Activated CD4-positive, alpha-beta T cell treated with anti-CD3 and anti-CD28 coated beads, Interleukin-2, amount 50 U/mL, for 16 hours (primary cell): Measurements from ENCODE around the gene ARHGAP15.

Source experiments
- DNase-seq: peaks from one replicate; pipeline ENCODE4 v3.0.0-alpha.2; 2020

ARHGAP15 gene

DNA sequence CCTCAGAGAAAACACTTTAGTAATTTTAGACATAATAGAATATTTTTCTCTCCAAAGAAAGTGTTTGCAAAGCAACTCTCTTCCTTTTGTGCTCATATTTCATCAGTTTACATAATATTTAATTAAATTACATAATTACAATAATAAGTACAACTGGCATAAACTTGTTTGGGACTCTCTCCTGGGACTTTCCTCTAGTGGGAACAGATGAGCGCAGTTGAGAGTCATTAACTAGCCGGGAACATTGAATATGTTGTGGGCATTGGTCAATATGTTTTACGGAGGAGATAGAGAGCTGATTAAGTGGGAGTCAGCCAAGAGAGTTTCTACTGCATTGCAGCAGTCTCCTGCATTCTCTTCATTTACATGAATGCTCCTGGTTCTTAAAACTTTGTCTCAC lies 607.7 kb downstream of the ARHGAP15 start:
- DNase-seq = no peak

DNA sequence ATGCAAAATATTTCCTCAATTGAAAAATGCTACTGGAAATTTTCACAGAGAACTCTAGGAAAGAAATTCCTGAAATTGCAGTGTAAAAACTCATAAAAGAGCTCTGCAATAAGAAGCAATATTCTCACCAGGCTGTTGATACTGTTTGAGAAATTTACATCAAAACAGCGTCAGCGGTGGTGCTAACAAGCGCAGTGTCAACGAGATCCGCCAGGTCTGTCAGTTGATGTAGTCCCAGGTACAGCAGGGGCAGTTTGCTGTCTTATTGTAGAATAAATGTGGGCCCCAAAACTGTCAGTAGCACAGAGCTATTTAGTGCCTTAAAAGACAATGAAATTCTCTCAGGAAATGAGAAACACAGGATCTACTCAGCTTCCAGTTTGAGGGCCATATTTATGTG lies 611.2 kb downstream of the ARHGAP15 start:
- DNase-seq = no peak

DNA sequence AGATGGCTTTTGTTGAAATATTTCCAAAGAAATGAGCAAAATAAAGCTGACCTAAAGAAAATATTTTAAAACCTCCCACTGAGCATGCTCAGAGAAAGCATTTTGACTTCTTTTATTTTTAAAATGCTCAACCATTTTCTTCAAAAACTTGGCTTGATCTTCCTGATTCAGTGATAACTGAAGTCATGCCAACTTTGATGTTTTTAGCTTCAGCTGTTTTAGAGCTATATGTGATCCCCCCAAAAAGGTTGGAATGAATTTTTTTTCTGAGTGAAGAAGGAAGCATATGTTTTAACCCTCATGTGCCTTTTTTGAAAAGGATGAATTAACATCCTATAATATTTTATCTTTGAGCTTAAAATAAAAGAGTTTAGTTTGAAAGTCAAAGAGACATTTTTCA lies 612.0 kb downstream of the ARHGAP15 start:
- no peak for DNase-seq

DNA sequence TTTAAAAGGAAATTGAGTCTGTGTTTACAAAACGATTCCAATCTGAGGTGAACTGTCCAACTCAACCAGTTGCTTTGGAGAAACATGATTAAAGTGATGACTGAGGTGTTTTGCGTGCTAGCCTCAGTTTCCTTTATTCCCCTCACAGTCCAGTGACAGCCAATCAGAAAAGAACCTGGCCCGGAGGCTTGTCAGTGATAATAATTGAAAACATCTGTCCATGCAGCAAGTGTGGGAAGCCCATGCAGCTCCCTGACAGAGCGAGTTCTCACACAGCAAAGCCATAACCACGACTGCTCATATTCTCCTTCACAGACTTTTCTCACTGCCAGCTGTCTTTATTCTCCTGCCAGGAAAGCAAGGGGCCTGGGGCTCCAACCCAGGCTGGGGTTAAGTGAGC lies 613.4 kb downstream of the ARHGAP15 start:
- no peak for DNase-seq

DNA sequence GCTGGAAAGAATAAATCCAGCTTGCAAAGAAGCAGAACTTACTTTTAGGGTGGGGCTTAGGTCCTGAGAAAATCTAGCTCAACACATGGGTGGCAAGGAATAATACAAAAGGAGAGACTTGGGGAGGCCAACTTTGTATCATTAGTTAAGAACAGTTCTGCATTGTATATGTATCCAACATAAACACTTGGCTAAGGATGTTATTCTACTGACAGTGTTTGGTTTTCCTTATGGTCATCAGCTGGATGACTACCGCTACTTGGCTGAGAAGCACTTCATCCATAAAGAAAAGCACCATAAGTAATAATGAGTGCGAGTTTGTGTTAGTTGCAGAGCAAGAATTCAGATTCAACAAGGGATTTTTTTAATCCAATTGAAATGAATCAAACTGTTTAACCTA lies 614.9 kb downstream of the ARHGAP15 start:
- no peak for DNase-seq

DNA sequence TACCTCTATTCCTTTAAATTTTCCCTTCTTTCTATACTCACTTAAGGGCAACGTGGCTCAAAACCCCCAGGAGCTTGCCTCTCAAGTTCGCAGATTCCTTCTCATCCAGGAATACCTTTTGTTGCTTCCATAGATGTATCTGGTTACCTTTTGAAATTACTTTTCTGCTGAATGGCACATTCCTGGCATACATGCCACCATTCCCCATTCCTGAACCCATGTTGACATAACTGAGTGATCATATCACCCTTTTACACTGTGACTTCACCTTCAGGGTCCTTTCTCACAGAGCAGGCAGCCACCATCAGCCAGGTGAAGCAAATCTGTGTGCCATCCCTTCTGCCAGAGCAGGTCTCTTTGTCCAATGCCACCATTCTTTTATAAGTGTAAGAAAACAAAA lies 615.8 kb downstream of the ARHGAP15 start:
- DNase-seq = no peak

DNA sequence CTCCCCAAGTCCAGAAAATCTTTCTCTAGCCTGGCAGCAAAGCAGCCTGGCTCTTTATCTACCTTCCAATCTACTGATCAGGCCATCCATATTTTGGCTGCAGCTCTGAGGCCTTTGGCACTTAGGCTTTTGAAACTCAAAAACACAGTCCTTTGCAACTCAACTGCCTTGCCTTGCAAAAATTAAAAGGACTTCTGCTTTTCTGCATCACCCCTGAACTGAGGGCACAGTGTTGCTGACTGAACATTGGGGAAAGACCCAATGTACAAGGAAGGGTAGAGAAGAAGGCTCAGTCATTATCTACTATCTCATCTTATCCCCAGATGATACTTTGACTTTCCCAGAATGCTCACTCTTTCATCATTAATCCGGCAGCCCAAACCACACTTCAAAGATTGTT lies 625.5 kb downstream of the ARHGAP15 start:
- no peak for DNase-seq

DNA sequence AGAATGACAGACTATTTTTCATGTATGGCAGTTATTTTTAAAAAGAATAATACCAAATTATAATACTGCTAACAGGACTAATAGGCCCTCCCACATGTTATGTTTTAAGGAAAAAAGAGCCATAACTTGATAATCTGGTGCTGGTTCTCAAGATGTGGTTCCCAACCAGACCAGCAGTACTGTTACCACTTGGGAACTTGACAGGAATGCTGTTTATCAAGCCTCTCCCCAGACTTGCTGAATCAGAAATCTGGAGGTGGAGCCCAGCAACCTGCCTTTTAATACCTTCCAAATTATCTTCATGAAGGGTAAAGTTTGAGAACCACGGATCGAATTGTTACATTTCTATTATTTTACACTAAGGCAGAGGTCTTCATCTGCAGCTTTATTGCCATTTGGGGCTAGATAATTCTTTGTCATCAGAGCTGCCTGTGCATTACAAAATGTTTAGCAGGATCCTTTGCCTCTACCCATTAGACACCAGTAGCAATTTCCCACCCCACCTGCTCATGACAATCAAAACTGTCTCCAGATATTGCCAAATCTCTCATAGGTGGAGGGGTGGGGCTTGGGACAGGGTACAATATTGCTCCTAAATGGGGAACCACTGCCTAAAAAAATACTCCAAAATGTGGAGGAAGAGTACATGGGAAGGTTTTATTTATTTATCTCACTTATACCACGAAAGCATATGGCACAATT lies 629.6 kb downstream of the ARHGAP15 start:
- DNase-seq = no peak

DNA sequence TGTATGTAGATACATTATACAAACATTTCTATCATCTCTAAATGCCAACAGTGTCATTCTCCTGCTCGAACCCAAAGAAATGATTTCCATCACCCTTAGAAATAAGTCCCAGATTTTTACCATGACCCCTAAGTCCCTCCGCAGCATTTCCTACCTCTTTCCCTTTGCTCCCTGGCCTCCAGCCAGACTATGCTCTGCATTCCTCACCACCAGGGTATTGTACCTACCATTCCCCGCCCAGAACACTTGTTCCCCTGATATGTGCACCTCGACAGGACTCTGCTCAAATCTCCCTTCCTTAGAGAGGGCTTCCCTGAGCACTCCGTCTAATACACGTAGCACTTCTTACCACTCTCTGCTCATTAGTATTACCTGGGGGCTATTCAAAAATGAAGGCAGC lies 630.2 kb downstream of the ARHGAP15 start:
- DNase-seq = no peak

DNA sequence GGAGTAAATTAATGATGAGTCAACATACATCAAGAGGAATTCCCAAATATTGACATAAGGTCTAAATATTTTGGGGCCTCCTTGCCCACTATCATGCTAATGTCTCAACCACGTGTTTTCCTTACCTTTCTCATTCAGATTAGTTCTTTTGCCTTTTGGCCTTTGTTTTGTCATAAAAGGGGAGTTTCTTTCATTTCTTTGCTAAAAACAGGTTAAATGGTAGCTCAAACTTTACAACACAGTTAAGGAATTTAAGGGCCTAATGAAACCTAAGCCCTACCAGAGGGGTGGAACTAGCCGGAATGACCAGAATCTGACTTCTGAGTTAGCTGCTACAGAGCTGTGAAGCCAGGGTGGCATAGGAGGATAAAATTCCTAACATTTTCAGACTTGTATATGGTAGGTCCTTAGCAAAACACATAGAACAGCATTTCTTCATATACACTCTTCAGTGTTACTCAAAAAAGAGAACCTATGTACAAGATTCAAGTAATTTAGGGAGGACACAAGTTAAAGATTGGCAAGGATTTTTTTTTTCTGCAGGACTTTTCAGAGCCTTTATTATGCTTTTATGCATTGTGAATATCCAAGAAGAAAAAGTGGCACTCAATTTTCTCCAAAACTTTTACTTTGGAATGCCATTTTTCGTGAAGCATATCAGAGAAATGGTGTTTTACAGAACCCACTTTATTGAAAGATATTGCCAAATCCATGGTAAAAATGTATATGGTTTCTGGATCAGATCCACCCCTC lies 633.1 kb downstream of the ARHGAP15 start:
- no peak for DNase-seq

DNA sequence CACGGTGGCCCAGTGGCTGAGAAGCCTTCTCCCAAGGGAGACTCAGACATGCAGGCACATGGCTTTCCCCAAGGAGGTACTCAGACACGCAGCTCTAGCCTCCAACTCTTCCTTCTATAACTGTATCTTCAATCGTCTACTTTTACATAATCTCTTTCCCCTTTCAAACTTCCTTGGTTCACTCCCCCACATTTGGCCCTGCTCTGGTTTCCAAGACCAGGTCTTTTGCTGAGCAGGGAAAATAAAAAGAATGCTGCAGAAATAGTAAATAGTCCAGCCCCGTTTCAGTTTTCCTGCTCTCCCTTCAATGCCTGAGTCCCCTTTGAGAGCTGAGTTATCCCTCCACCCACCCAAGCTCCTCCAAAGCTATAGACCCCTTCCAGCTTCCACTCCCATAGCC lies 635.0 kb downstream of the ARHGAP15 start:
- no peak for DNase-seq

DNA sequence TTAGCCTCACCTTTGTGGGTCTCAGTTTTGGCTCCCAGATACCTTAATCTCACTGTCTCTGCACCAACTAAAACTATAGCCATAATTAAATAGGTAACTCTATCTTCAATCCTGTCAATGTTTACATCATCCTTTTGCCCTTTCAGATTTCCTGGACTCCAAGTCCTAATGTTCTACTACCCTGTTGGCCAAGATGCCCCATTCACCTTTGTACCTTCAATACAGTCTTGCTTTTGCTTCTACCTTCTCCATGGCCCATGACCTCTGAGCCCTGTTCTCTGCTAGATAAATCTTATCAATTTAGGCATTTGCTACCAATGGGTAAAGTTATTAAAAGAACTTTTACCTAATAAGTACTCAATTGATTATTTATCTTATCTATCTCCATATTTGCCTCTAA lies 635.5 kb downstream of the ARHGAP15 start:
- DNase-seq = no peak

DNA sequence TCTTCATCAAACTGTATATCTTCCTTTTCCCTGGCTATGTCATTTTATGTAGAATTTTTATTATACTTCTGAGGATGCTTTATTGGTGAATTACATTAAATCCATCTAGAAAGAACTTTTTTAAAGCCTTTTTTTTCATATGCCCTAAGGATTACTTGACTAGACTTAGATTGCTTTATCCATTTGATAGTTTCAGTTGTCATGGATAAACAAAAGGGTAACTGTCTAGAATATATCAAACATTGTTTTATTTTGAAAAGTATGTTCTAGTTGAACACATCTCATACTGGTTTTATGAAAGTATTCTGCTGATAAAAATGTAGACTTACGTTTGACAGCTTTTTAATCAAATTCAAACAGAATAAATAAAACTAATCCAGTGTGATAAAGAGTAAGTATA lies 639.8 kb downstream of the ARHGAP15 start:
- no peak for DNase-seq

DNA sequence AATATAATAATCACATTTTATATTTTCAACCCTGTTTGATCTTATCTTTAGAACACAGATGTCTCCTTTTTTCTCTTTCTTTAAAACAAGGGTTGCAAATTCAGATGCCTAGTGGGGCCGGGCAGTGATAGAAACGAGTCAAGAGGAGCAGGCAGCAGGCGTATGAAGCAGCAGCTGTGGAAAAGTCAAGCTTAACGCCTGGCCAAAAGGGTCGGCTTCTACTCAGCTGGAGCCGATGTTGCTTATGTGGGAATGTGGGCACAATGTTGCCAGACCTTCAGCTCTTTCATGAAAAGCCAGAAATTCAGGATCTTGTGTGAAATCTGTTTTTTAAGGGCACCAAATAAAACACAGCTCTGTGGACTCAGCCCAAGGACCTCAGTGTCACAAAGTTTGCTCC lies 642.7 kb downstream of the ARHGAP15 start:
- no peak for DNase-seq

DNA sequence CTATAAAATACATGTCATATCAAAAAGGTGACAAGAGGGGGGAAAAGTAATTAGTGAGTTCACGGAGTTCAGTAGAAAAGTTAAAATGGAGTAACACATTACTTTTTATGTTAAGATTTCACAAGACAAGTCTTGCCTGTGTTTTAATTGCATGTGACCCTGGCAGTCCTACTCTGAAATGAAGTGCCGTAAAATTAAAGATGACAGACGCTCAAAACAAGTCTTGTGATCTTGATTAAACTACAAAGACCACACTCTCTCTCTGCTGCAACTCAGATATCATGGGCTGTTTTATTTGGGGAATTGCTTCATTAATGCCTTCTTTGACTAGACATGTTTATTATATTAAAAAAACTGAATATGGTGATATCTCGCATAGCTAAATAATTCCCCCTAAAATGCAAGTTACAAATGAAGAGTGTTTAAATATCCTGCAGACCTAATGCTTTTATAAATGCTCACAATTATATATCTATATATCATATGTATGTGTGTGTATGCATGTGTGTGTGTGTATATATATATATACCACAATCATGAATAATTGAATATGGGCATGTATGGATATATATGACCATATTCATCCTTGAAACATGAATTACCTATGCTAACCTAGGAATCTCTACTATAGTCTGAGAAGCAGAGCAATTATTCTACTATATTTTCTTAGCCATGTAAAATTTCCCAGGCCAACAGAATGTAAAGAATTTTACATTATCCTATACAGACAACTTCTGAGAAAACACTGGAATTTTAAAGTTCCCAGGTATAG lies 647.5 kb downstream of the ARHGAP15 start:
- no peak for DNase-seq

DNA sequence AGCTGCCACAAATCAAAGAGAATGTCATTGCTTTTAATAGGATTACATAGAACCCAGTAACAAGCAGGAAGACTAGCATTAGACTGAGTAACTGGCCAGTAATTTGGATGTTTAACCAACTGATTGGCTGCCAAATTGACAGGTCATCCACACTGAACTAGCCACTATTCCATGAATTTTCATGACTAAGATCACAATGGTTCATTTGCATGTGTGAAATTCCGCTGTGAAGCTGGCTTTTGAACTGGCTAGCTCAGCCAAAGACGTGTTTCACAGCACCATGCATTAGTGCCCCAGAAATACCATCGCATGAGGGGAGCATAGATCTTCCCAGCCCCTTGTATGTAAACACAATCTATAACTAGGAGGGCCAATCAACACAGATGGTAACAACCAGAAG lies 649.8 kb downstream of the ARHGAP15 start:
- no peak for DNase-seq

DNA sequence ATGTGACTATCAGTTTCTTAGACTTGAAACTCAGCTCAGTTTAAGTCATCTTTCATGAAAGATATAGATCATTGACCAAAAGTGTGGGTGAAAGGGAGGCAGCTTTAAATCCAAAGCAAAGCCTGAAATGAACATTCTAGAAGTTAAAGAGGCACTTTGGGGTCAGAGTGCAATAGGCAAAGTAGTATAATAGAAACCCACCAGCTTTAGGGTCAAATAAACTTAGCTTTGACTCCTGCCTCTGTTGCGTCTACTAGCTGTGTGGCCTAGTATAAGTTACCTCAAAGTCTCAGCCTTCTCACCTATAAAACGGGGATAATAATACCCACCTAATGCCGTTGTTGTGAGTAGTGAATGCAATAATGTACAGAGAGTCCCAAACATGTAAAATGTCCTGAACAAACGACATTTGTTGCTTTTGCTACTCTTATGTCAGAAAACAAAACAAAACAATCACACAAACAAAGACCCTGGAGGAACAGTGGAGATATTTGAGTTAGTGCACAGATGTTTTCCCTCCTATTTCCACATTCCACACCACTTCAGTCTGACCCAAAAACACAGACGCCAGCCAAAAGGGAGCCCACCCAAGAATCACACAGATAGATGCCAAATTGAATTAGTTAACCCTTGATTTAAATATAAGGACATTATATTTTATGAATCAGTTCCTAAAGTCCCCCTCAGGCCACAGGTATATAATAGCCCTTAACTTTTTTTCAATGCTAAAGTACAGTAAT lies 657.0 kb downstream of the ARHGAP15 start:
- no peak for DNase-seq

DNA sequence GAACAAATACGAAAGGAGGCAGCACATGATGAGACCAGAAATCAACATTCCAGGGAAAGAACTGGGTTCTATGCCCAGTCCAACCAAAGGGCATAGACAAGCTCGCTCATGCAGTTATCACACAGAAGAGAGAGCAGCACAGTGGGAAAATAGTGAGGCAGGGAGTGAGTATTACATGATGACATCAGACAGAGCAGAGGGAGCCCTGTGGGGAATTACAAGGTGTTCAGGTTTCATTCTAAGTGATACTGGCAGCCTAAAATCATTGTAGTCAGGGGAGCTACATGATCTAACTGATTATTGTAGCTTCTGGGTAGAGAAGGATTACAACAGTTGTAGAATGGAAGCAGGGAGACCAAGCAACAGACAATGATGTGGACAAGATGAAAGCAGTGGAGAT lies 658.5 kb downstream of the ARHGAP15 start:
- no peak for DNase-seq

DNA sequence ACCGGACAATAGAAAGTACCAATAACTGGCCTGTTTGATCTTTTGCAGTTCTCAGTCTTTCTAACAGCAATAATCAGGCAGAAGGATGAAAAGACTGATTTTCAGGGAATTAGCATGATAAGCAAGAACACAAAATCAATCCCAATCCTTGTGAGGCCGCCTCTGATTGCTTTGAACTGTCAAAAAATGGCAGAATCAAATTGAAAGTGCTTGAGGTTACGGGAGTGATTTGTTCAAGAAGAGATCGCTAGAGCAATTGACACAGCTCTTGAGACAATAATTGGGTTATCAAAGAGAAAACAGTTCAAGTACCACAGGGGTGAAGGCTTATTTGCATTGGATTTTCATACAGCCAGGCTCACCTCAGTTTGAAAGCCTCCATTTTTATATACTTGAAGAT lies 663.4 kb downstream of the ARHGAP15 start:
- no peak for DNase-seq

DNA sequence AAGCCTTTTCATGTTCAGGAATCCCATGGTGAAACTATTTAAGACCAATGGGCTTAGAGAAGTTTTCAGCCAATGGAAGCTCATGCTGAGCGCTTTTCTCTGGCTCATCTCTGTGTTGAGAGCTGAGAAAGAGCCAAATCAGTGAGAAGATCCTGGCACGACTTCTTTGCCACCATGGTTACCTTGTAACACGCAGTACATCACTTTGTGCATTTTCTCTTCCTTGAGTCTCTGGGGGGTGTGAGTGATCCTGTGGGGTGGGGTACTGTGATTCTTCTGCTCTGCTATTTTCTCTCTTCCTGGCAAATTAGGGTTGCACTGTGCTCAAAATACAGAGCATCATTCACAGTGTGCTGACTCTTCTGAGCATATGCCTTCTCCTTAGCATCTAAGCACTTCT lies 664.2 kb downstream of the ARHGAP15 start:
- DNase-seq = no peak

DNA sequence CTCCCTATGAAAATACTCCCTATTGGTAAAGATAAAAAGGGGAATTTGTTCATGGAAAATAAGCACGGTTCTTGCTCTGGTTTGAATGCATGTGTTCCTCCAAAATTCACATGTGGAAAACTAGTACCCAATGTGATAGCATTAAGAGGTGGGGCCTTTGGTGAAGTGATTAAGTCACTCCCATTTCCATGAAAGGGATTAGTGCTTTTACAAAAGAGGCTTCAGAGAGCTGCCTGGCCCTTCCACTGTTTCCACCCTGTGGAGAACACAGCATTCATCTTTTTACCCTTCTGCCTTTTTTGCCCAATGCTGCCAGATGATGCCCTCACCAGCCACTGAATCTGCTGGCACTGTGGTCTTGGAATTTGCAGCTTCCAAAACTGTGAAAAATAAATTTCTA lies 666.8 kb downstream of the ARHGAP15 start:
- DNase-seq = no peak

DNA sequence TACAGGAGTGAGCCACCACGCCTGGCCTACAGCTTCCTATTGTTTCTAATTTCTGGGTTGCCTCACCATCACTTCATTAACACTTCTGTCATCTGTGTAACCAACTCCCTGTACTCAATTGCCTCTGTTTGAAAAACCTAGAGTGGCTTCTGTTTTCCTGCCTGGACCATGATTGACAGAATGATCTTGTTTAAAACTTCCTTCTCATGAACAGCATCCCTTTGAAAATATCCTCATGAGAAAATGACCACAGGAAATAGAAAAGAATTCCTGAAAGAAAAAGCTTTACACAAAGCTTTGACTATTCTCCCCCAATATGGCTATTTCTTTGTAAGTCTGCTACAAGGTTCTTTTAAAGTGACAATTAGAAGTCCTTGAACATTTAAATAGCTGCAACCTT lies 672.3 kb downstream of the ARHGAP15 start:
- no peak for DNase-seq

DNA sequence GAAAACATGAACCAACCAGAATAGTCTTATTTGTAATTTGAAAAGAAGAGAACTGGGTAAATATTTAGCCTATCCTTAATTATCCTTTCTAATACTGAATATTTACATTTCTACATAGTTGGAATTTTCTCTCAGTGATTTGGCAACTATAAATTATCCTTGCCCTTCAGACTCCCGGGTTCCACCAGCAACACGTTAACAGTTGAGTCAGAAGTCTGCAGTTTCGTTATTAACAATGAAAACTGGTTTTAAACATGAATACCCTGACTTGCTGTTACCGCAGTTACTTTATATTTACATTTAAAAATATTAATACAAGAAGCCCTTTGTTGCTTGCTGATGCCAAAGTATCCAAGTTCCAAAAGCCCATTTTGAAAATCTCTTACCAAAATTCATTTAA lies 673.0 kb downstream of the ARHGAP15 start:
- peak; percentile 68 for DNase-seq
